Lung microvascular endothelial cell (primary cell): ENCODE measurements around the gene GLCE. TPM values are rescaled to one million over a fixed set of nuclear protein-coding genes. Genes with fewer than 3 reads are reported as not detected.

Experiments
- DNase-seq, 2 donors: peaks; one replicate each; pipeline versions ENCODE4 v3.0.0 to v3.0.0-alpha.2; 2010; ENCODE audit warnings: low read depth in 2 of 2
- total RNA-seq: library from RNA; depleted of rRNA; stranded (reverse); fragments of >200 nt; gene quantifications from 2 replicates; pipeline ENCODE4 v1.2.1, GENCODE V29; 2014

The GLCE gene
- 28.0 and 67.8 TPM in 2 replicates for total RNA-seq

GRCh38 chr15:69160141-69160993 is at the start of gene GLCE:
GLCE (plus strand) TSS chr15:69160635; CDS start chr15:69255807, 95,172 bp downstream.
- DNase-seq = peak; percentile 97 to 98

DNA sequence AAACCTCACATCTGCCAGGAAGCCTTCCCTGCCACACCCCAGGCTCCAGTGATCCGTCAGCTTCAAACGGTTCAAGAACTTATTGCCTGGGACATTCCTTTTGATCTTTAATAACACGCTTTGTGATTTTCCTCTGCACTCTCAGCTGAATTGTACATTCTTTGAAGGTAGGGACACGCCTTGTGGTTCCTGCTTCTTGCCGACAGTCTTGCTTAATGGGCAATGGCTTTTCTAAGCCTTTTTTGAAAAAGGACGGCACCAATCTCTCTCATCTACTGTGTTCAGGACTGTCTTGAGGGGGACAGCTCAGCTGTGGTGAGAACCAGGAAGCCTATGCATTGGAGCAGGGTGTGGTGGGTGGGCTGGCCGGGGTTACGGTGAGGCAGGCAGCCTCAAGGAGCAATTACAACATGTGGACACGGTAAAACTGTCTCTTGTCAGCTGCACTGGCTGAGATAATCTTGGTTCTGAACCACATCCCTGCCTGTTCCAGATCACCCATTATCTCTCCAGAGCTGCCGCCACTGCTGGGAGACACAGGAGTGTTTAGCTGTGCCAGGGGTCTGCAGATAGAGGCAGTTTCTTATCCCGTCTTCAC is 46.0 kb upstream of the GLCE start:
- no peak for DNase-seq

DNA sequence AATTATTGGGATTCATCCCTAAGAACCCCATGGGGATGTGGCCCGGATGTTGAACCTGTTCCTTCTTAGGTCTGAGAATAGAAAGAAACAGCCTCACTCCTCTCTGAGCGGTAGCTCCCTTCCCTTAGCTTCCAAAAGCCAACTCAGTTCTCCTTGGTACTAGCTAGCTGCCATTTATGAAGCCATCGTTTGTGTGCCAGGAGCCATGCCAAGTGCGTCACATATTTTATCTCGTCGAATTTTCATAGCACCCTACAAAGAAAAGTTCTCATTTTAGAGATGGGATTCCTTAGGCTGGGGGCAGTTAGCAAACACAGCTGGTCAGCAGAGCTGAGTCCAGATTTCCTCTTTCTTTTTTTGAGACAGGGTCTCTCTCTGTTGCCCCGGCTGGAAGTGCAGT is 45.4 kb upstream of the GLCE start:
- DNase-seq = no peak

DNA sequence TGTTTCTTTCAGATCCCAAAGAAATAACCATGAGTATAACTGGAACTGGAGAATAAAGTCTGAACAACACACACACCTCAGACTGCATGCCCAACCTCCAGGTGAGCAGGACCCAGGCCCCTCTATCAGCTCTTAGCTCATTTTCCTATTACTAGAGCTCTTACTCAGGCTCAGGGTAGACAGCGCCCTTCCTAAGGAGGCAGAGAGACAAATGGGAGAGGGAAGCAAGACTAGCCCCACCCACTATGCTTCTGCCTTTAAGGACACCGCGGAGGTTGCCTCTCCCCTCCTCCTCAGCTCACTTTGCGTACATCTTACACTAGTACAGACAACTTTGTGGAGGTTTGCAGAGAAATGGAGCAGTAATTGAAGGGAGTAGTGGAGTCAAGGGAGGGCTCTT is 44.0 kb upstream of the GLCE start:
- DNase-seq = no peak

- no peak for DNase-seq
Measured at GRCh38 chr15:69117431-69117871, 43.0 kb upstream of the GLCE start.

DNA sequence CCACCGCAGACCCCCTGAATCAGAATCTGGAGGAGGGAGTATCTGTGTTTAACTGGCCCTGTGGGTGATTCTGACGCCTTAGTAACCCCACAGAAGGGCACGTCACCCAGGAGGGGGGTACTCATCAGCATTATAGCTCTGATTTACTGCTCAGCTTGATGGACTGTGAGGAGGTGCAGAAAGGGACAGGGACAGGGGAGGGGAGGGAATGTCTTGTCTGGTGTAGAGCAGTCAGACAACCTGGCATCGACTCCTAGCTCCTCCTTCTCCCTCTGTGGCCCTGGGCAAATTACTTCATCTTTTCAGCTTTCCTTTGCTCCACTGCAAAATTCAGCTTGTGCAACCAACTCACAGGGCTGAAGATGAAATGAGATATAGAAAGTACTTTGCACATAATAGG is 42.3 kb upstream of the GLCE start:
- no peak for DNase-seq

GRCh38 chr15:69119001-69119400 is 41.4 kb upstream of the GLCE start:
- no peak for DNase-seq

DNA sequence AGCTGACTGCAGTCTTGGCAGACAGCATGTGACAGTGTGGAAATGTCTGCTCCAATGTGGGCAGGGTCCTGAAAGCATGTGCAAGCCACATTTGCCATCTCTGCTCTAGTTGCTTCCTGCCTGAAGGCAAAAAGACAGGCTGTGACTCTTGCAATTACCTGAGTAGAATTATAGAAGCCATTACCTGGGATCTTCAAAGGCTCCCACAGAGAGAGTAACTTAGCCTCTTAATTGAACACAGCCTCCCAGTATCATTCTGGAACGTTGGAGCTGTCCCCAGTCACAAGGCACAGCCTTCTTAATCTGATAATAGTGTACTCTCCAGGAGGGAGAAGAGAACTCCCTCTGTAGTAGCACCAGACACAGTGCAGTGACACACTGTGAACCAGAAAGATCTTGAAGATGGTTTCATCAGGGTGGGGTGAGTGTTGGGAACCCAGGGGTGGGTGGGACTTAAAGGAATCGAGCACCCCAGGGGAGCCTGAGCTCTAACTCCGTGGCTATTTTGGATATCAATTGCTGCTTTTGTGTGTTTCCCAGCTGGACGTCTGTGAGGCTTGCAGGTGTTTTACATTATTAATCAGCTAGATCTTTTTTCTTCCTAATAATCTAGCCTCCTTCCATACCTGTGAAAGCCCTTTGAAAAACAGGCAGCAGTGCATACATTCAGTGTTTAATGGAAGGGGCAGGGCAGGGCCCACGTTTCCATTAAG is 40.6 kb upstream of the GLCE start:
- DNase-seq = no peak

- no peak for DNase-seq
Measured at GRCh38 chr15:69120732-69121131, 39.7 kb upstream of the GLCE start.

DNA sequence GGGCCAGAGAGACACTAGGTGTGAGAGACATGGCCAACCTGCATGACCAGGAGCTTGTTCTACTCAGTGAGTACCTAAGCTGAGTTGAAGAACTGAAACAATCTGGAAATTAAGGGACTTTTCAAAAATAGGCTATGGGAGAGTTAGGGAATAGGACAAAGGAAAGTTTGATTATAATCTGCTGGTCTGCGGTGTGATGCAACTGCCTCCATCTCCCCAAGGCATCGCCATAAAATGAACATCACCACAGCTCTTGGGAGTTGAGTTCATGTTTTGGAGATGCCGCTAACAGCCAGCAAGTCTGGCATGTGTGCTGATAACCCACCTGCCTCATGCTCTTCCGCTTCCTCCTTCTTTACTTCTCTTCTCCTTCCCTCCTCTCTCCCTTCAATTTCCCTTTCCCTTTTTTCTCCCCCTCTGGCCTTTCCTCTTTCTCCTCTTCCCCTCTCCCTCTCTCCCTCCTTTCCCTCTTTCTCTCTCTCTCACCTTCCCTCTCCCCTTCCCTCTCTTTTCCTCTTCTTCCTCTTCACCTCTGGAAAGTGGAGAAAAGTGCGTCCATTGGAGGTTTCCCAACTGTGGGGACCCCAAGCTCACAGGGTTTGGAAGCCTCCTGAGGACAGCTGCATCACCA is 39.1 kb upstream of the GLCE start:
- DNase-seq = no peak

DNA sequence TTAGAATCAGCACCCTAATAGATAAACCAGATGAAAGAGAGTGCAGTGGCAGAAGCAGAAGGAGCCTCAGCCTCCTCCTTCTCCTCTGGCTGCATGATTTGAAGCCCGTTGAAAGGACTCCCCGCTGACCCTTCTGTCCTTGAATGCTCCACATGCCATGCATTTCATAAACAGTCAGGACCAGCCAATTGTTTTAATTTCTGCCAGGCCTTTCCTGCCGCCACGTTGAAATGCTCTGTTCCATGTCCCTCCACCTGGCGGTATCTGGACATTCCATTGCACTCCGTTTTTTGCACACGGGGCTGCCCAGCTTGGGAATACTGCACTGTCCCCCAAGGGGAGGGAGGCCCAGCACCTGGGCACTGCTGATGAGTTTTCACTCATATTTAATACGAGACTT is 35.2 kb upstream of the GLCE start:
- DNase-seq = no peak

DNA sequence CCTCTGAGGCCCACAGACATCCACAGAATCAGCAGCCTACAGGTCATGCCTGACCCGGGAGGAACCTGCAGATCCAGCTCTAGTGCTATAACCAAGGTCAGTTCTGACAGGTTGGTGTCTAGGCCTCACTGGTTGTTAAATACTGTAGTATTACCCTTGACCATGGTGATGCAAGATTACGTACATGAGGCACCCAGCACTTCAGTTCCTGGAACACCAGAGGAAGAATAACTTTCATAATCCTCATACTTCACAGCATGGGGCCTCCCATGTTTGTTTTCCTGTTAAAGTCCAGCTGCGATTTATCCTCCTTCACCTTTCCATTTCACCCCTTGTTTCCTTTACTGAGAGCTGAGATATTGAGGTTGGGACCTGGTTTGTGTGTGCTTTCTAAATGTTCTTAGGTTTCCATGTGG is 34.4 kb upstream of the GLCE start:
- no peak for DNase-seq

GRCh38 chr15:69127306-69127705 is 33.1 kb upstream of the GLCE start:
- DNase-seq = no peak

- DNase-seq = no peak
Measured at GRCh38 chr15:69128667-69129311, 31.6 kb upstream of the GLCE start.

GRCh38 chr15:69131362-69132220 is 28.8 kb upstream of the GLCE start:
- no peak for DNase-seq

DNA sequence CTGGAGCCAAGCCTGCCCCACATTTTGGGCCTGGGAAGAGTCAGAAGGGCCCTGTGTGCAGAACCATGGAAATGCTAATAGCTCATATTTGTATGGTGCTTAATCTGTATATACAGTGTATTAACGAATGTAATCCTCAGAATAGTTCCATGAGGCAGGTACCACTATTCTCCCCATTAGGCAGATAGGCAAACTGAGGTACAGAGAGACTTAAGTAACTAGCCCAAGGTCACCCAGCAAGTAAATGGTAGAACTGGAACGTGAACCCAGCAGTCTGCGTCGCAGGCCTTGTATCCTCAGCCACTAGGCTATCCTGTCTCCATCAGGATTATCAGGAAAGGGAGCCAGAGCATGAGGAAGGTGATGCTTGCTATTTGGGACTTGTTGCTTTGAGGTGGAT is 28.0 kb upstream of the GLCE start:
- no peak for DNase-seq

DNA sequence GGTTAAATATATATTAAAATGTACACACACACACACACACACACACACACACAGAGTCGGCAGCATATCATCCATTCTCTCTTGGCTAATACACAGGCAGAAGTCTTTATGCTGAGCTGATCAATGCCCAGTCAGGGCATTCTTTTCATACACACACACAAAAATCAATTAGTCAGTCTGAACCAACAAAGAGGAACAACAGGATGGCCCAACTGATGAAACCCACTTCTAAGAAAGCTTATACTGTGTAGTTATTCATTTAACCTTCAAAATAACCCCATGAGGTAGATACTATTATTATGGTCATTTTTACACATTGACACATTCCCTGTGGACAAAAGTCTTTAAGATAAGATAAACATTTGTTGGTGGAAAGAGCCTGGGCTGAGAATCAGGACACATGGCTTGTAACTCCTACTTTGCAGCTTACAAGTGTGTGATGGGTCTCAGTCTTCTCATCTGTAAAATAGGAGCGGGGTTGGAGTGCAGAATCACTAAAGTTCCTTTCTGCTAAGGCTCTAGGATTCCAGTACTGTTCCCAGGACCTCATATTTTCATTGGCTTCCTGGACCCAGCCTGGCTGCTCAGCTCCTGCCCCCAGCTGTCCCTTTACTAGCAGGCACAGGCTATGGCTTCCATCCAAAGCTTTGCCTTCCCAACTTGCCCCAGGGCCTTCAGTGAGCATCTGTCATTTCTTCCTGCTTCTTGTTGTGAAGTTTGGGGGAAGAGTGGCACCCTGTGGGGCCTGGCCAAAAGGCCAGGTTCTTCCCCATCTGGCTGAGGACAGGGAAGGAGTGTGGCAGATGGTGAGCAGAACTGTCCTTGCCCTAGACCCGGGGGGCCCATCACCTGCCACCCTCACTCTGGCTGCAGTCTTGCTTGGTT is 27.2 kb upstream of the GLCE start:
- DNase-seq = no peak

DNA sequence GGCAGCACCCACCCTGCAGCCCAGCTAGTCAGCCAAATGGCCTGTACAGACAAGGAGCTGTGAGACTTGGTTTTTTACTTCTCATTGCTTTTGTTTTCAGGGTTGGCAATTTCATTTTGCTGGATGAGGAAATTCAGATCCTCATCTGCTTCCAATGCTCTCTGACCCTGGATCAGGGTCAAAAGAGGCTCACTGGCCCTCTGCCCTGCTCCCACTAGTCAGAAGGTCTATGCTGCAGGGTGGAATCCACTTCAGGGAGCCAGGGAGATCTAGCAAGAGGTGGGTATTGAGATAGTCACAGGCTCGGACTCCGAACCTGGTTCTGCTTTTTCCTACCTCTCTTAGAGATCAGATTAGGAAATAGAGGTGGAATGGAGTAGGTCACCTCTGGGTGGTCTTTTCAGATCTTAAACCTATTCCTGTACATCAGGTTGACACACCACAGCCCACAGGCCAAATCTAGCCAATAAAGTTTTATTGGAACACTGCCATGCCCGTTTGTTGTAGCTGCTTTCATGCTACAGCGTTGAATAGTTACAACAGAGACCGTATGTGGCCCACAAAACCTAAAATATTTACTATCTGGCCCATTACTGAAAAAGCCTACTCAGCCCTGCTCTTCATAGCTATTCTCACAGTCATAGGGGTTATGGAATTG is 26.4 kb upstream of the GLCE start:
- DNase-seq = no peak

DNA sequence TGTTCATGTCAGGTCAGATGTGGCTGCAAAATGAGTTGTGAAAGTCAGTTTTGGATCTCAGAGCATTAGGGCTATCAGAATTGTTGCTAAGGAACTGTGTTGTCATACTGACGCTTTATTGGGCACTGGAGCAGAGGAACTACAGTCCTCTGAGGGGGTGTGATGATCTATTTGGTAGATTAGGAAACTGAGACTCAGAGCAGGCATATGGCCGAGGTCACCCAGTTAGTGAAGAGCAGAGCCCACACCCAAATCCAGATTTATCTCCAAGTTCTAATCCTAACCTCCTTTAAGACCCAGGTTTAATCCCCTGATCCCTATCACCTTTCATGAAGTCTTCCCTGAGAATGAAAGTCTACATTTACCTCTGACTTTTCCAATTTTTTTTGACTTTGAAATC is 25.6 kb upstream of the GLCE start:
- no peak for DNase-seq
